ENCODE measurements around the gene SLC24A3.

Gene SLC24A3

DNA sequence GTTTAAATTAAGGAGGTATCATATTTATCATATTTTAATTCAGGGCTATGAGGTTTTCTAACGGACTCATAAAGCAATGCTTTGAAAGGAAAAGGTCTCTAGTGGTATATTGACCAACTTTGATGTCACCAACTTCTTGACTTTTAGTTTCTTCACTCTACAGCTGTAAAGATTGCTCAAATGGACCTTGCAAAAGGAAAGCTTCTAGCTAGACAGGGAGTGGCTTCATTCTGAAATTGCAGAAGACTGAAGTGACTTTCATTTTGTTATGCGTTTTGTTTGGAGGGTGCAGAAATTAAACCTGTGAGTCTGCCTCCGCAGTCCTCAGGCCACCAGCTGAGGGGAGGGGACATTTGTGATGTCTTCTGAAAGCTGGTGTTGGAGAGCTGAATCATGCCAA is 95.7 kb downstream of the SLC24A3 start:
- H3K36me3 Mint-ChIP-seq (ENCODE audit: low read depth) = no peaks in the 10 kb centered on the region

DNA sequence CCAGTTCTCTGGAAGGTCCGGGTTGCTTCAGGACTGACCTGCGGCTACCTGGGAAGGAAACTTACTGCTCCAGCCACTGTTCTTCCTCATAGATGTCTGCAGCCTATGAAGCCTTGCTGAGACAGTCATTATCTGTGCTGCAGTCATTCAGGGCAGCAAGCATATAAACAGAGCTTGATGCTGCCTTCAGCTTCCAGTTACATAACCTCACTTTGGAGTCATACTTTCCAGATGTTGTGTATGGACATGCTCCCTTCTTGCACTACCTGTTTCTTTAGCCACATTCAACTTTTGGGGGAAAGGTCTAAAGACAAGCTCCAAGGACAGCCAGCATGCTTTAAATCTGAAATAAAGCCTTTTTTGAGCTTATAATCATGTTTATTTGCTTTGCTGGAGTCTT is 98.1 kb downstream of the SLC24A3 start:
- TF ChIP-seq, protein P1, sequence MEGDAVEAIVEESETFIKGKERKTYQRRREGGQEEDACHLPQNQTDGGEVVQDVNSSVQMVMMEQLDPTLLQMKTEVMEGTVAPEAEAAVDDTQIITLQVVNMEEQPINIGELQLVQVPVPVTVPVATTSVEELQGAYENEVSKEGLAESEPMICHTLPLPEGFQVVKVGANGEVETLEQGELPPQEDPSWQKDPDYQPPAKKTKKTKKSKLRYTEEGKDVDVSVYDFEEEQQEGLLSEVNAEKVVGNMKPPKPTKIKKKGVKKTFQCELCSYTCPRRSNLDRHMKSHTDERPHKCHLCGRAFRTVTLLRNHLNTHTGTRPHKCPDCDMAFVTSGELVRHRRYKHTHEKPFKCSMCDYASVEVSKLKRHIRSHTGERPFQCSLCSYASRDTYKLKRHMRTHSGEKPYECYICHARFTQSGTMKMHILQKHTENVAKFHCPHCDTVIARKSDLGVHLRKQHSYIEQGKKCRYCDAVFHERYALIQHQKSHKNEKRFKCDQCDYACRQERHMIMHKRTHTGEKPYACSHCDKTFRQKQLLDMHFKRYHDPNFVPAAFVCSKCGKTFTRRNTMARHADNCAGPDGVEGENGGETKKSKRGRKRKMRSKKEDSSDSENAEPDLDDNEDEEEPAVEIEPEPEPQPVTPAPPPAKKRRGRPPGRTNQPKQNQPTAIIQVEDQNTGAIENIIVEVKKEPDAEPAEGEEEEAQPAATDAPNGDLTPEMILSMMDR (IDR thresholded peaks at IDR 0.05; ENCODE audit: unreplicated experiment in 3 of 3) = no peak
- peaks cover 4% of the 10 kb centered on the region for H3K4me1 Mint-ChIP-seq
- no peaks in the 10 kb centered on the region for H3K27me3 Mint-ChIP-seq (ENCODE audit: low read depth)
- no peak overlapping the region for H3K27ac Mint-ChIP-seq
- no peaks in the 10 kb centered on the region for H3K36me3 Mint-ChIP-seq (ENCODE audit: low read depth)
- no peak overlapping the region for H3K4me3 Mint-ChIP-seq
- H3K9me3 Mint-ChIP-seq = no peaks in the 10 kb centered on the region

More for the DNA sequence above, 95.7 kb downstream of the SLC24A3 start:
- Mint-ChIP-seq H3K27me3 (ENCODE audit: low read depth) (no peaks in the 10 kb centered on the region), H3K4me3 (no peak overlapping the region), H3K4me1 (peaks cover 14% of the 10 kb centered on the region), H3K9me3 (no peaks in the 10 kb centered on the region), H3K27ac (no peak overlapping the region)
- TF ChIP-seq, protein P1 (IDR thresholded peaks at IDR 0.05; ENCODE audit: unreplicated experiment in 3 of 3) = no peak

DNA sequence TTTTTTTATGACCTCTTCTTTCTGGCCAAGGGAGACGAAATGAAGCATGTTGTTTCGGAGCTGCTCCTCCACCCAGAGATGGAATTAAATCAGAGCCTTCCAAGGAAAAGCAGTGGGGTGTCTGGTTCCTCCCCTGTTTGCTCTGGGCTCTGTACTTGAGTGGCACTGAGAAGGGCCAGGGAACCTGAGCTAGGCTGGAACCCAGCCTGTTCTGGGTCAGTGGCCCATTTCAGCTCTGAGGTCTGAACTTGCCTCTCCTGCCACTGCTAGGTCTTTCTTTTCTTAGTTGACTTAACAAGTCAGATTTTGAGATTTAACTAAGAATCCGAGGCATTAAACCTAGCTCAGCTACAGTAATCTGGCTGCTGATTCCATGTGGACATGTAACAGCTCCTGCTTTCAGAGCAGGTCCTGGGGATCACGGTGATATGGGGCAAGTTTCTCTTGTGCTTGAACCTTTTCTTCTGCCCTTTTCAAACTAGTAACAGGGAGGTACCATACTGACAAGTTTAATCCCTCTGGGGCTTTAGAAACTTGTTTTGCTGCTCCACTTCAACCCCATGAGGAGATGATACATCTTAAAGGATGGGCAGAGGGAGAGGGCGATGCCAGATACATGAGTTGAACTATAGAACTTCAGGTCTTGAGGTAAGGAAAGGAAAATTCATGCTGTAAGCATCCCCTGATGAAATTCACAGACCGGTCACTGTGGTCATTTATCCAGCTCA is 101.1 kb downstream of the SLC24A3 start:
- no peaks in the 10 kb centered on the region for H3K9me3 Mint-ChIP-seq

DNA sequence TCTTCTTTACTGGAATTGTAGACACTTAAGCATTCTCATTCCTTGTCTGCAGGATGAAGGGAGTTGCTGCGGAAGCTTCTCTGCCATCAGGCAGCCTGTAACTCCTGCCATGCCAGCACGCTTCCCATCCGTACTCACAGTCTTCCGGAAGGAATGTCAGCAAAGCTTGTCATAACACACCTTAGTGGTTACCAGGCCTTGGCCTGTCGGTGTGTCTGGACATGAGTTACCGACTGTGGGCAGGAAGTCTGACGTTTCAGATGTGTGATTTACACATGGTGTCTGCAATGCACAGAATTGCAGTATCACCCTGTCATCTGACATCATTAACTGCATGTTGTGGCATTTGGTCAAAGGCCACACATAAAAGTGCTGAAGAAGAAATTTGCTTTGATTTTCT is 102.2 kb downstream of the SLC24A3 start:
- no peaks in the 10 kb centered on the region for H3K27me3 Mint-ChIP-seq (ENCODE audit: low read depth)
- H3K4me3 Mint-ChIP-seq = no peak overlapping the region
- peaks cover 23% of the 10 kb centered on the region for H3K4me1 Mint-ChIP-seq
- no peaks in the 10 kb centered on the region for H3K9me3 Mint-ChIP-seq
- H3K36me3 Mint-ChIP-seq (ENCODE audit: low read depth) = no peaks in the 10 kb centered on the region
- H3K27ac Mint-ChIP-seq = no peak overlapping the region
- TF ChIP-seq, protein P1 (IDR thresholded peaks at IDR 0.05; ENCODE audit: unreplicated experiment in 3 of 3) = no peak

More for the DNA sequence above, 101.1 kb downstream of the SLC24A3 start:
- Mint-ChIP-seq H3K4me3 (no peak overlapping the region), H3K27ac (no peak overlapping the region), H3K36me3 (ENCODE audit: low read depth) (no peaks in the 10 kb centered on the region), H3K27me3 (ENCODE audit: low read depth) (no peaks in the 10 kb centered on the region), H3K4me1 (peaks cover 14% of the 10 kb centered on the region)
- TF ChIP-seq, protein P1 (IDR thresholded peaks at IDR 0.05; ENCODE audit: unreplicated experiment in 3 of 3) = no peak

DNA sequence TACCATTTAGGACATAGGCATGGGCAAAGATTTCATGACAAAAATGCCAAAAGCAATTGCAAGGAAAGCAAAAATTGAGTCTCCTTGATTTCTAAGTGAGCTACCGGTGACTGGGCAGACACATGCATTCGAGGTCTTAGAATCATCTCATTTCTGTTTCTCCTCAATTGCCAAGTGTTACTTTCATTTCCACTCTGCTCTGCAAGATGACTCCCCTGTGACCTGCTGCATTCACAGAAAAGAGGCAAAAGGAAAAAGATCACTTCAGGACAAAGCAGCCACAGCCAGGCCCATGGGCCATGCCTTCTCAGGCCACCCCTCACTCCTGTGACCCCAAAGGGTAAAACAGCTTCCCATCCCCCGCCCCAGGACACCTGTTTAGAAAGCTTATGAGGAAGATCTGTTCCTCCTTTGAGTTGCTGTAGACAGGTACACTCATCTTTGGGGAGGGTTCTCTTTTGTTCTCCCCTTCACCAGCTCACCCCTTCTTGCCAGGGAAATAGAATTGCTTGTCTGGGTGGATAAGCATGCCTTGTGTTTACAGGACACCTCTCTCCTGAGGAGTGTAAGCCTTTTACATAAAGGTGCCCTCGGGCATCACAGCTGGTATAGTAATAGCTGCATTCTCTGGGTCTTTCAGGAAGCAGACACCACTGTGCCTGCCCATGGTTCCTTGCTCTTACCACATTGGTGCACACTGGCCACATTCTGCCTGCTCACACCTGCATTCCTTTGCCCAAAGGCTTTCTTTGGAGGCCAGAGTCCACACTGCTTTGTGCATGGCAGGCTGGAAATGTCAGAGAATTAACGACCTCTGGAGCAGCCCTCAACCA is 105.0 kb downstream of the SLC24A3 start:
- H3K27ac Mint-ChIP-seq = no peak overlapping the region
- H3K4me3 Mint-ChIP-seq = no peak overlapping the region
- H3K9me3 Mint-ChIP-seq = no peaks in the 10 kb centered on the region
- H3K36me3 Mint-ChIP-seq (ENCODE audit: low read depth) = peaks cover under 1% of the 10 kb centered on the region
- peaks cover 7% of the 10 kb centered on the region for H3K27me3 Mint-ChIP-seq (ENCODE audit: low read depth)
- TF ChIP-seq, protein P1 (IDR thresholded peaks at IDR 0.05; ENCODE audit: unreplicated experiment in 3 of 3) = no peak
- peaks cover 34% of the 10 kb centered on the region for H3K4me1 Mint-ChIP-seq

Measured in nephron (organoid).